NCI-H2196 (cell line): ENCODE data around the gene MED15.
"Not testable (repeated sequence)": the region's sequence is repeated elsewhere in the genome, so short reads cannot be mapped to it uniquely, and the experiment has no call there.

Experiments
- DNase-seq: peaks from one replicate; lab custom pipeline; 2025; ENCODE audit not compliant: unreplicated experiment; lab: John Stamatoyannopoulos, UW

MED15 gene

GRCh38 chr22:20619045-20619892 lies 111.9 kb downstream of the MED15 start:
- no peak for DNase-seq

- DNase-seq = not testable (repeated sequence)
Measured at GRCh38 chr22:20619893-20620194, 112.4 kb downstream of the MED15 start.

DNA sequence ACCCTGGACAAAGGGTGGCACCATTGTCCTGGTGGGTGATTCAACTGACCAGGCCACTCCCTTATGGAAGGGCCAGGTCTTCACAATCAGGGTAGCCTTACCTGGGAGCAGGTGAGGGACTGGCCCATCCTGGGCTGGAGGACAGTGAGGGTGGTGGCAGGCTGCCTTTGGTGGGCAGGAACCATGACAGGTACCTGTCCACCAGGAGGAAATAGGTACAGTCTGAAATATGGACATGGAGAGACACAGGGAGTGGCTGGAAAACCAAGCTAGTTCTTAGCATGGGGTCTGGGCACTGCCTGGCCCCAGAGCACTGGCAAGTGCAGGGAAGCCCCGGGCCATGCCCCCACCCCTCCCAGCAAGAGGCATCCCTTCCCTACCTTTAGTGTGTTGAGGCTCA lies 113.8 kb downstream of the MED15 start:
- DNase-seq = no peak

GRCh38 chr22:20622650-20623339 lies 115.4 kb downstream of the MED15 start:
- DNase-seq = no peak

DNA sequence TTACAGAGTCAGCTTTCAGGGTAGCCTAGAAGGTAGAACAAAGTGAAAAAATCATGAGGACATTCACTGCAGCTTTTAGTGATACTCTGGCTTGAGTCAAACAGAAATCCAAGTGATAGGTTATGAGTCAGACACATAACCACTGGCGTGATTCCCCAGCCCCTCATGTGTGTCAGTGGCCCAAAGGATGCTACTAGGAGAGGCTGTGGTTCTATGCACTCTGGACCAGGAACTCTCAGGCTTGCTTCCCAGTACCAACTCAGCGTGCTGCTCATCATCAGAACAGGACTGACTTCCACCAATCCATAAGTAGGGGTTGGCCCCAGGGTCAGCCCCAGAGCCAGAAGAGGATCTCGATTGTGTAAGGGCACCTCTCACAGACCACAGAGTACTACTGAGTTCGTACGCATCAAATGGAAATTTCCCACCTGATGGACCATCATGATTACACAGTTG lies 116.8 kb downstream of the MED15 start:
- no peak for DNase-seq

DNA sequence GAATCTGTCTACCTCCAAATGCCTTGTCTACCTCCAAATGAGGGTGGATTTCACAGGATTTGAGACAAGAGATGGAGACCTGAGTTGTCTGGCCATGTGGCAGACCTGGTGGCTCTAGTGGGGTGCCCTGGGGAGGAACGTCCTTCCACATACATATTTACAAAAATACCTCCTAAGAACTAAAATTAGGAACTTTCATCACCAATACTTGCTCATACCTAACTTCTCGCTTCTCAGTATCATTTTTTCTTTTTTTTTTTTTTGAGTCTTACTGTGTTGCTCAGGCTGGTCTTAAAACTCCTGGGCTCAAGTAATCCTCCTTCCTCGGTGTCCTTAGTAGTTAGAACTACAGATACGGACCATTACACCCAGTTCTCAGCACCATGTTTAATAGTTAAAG lies 117.9 kb downstream of the MED15 start:
- no peak for DNase-seq

- DNase-seq = no peak
Measured at GRCh38 chr22:20626811-20627210, 119.4 kb downstream of the MED15 start.

DNA sequence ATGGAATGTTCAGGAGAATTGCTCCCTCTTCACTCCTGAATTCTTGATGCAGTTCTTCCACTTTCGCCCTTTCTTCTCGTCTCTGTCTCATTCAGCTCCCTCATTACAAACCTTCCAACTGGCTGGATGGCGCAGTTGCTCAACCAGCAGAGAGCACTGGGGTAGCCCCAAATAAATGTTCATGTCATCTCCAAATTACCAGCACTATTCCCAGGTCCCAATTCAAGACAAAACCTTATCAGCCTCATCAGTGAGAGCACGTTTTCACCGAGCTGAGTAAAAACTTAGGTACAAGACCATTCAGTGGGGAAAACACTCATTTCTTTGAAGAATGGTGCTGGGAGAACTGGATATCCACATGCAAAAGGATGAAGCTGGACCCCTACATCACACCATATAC lies 120.0 kb downstream of the MED15 start:
- DNase-seq = no peak

- no peak for DNase-seq
Measured at GRCh38 chr22:20628081-20628939, 120.9 kb downstream of the MED15 start.

GRCh38 chr22:20629401-20629800 lies 122.0 kb downstream of the MED15 start:
- DNase-seq = no peak

DNA sequence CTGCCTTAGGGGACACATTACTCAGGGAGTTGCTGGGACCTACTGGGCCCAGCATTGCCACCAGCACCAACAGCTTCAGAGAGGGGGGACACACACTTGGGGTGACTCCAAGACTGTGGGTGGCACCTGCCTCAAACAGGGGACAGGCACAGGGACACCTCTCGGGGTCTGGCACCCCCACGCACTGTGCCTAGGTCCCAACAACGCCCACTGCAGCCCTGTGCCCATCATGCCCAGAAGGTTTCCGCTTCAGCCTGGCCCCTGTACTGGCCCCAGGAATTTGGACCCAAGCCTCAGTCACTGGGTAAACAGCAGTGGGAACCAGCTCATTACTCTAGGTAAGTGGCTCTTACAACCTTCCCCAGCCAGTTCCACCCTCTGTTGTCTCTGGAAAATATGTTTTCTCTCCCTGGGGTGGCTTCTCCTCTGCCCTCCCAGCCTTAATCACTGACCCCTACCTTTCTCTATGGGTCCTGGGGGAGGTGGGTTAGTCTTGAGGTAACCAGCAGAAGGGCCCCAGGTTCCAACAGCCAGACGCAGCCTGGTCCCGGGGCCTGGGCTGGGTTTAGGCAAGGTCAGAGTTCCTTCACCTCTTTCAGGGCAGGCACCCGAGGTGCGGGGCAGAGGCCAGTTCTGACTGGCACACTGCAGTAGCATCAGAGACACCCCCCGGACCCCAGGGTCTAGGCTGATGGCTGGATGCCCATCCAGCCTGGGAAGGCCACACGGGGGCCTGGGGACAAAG lies 123.6 kb downstream of the MED15 start:
- no peak for DNase-seq

- DNase-seq = no peak
Measured at GRCh38 chr22:20632082-20632481, 124.7 kb downstream of the MED15 start.

DNA sequence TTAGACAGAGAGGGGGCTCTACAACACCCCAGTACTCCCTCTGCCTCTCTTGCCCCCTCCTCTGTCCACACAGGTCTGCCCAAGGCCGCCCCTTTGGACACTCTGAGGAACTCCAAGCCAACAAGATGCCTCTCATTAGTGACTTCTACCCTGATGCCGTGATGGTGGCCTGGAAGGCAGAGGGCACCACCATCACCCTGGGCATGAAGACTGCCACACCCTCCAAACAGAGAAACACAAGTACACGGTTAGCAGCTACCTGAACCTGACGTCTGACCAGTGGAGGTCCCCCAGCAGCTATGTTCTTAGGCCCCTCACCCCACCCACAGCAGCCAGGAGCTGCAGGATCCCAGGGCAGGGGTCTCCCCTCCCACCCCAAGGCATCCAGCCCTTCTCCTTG lies 125.1 kb downstream of the MED15 start:
- no peak for DNase-seq

GRCh38 chr22:20634560-20635226 lies 127.3 kb downstream of the MED15 start:
- no peak for DNase-seq

DNA sequence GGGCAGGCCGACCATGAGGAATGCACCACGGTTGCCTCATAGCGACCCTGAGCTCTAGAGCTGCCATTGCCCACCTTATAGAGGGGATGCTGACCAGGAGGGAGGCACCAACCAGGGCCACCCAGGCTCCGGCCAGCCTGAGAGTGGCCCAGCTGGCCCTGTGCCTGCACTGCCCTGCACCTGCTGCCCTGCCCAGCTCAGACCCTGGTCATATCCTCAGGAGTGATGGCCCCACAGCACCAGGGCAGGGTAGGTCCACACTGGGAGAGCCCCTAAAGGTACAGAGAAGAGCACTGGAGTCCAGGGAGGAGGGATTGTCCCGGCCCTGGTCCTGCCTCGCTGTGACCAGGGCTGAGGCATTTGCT lies 127.8 kb downstream of the MED15 start:
- no peak for DNase-seq

DNA sequence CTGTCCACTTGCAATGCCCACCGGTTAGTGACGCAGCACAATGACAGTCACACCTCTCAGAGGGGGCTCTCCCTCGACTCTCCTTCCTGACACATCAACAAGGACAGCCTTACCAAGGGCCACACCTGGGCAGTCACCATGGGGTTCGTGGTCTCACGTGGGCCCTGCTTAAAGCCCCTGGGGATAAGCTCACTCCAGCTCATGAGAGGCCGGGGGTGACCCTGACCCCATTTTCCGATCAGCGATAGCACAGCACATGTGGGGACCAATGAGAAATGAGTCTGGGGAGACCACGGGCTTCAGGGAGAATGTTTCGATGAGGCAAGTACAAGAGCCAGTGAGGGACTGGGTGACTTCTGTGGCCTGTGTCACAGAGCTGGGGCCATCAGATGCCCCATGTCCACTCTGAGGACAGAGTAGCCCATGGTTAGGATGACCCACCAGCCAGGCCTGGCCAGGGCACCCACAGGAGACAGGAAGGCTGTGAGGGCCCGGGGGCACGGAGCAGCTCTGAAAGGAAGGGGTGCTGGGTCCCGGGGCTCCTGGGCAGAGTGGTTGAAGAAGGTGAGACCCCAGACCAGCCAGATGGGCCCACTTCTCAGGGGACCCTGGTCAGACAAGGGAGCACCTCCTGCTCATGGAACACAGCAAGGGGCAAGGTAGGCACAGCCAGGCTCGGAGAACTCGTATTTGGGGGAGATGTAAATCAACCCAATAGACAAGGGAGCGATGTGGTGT lies 128.8 kb downstream of the MED15 start:
- no peak for DNase-seq

GRCh38 chr22:20636945-20637344 lies 129.5 kb downstream of the MED15 start:
- no peak for DNase-seq
